T-cell (primary cell): Measurements from ENCODE around the gene DHX38. TPM values are rescaled to one million over a fixed set of nuclear protein-coding genes. Genes with fewer than 3 reads are reported as not detected.

ENCODE experiments used
- ATAC-seq, 4 experiments: fragments of 200-7000 bp in 3 of 4; fragments of 150-1000 bp in 1 of 4; cut with Tn5 transposase; replicated peaks in 1 of 4; 1 replicate in 3 of 4; 2 replicates in 1 of 4; pipeline ENCODE4 v1.10.0; 2021; ENCODE audit warnings: moderate library complexity in 3 of 4, mild to moderate bottlenecking in 2 of 4, moderate number of reproducible peaks in 1 of 4
- CTCF ChIA-PET, 2 donors: fragments of 300-600 bp; sonication (Branson Sonifier 250); formaldehyde crosslinking; loops; one replicate each; lab custom pipeline; 2022; ENCODE audit warnings: antibody characterized with exemption in 2 of 2; lab: Charles Lee
- POLR2A ChIA-PET, 2 donors: fragments of 300-600 bp; sonication (Branson Sonifier 250); formaldehyde crosslinking; loops; one replicate each; lab custom pipeline; 2022; ENCODE audit warnings: antibody characterized with exemption in 2 of 2; lab: Charles Lee
- DNase-seq, 35 experiments: peaks; one replicate each; pipeline versions ENCODE4 v3.0.0 to v3.0.0-alpha.2; 2013 to 2023
- H3K27ac ChIP-seq: one replicate; pipeline ENCODE4 v1.5.1; 2013; ENCODE audit warnings: low read length
- H3K27me3 ChIP-seq, 2 experiments: replicated peaks in 1 of 2; 1 replicate in 1 of 2; 2 replicates in 1 of 2; pipeline versions ENCODE4 v1.6.1 to v1.7.0; 2013; ENCODE audit warnings: low read length in 1 of 2, mixed read lengths in 1 of 2; ENCODE audit not compliant: control insufficient read depth in 2 of 2, insufficient read depth in 2 of 2; ENCODE audit errors: extremely low read depth in 1 of 2
- H3K36me3 ChIP-seq, 2 donors: 1 replicate in 1 of 2; 2 replicates in 1 of 2; pipeline versions ENCODE4 v1.6.1 to v1.7.0; 2013; ENCODE audit warnings: low read length in 1 of 2; ENCODE audit not compliant: control insufficient read depth in 2 of 2, insufficient read depth in 1 of 2; ENCODE audit errors: extremely low read depth in 1 of 2
- H3K4me1 ChIP-seq, 2 experiments: 1 replicate in 1 of 2; 2 replicates in 1 of 2; pipeline versions ENCODE4 v1.6.1 to v1.7.0; 2013; ENCODE audit warnings: low read length in 2 of 2, mixed read lengths in 1 of 2; ENCODE audit not compliant: insufficient read depth in 2 of 2, control insufficient read depth in 1 of 2; ENCODE audit errors: extremely low read depth in 1 of 2
- H3K4me3 ChIP-seq, 2 donors: 1 replicate in 1 of 2; 2 replicates in 1 of 2; pipeline versions ENCODE4 v1.5.1 to v1.7.0; 2013; ENCODE audit warnings: mild to moderate bottlenecking in 2 of 2, low read length in 1 of 2, moderate library complexity in 1 of 2; ENCODE audit not compliant: control insufficient read depth in 1 of 2; ENCODE audit errors: extremely low read depth in 1 of 2
- H3K9me3 ChIP-seq: 2 replicates; pipeline ENCODE4 v1.7.0; 2013
- H3K27ac Mint-ChIP-seq, 2 donors: one replicate each; pipeline ENCODE4 v1.8.0; 2020 to 2021; ENCODE audit warnings: mild to moderate bottlenecking in 2 of 2, mixed read lengths in 2 of 2
- H3K27me3 Mint-ChIP-seq, 2 donors: one replicate each; pipeline ENCODE4 v1.8.0; 2021 to 2022; ENCODE audit warnings: mixed read lengths in 2 of 2
- H3K36me3 Mint-ChIP-seq: one replicate; pipeline ENCODE4 v1.8.0; 2021; ENCODE audit warnings: mixed read lengths
- H3K4me1 Mint-ChIP-seq, 3 donors: one replicate each; pipeline ENCODE4 v1.8.0; 2020 to 2022; ENCODE audit warnings: mixed read lengths in 3 of 3, mild to moderate bottlenecking in 1 of 3
- H3K4me3 Mint-ChIP-seq, 3 donors: one replicate each; pipeline ENCODE4 v1.8.0; 2020 to 2022; ENCODE audit warnings: mild to moderate bottlenecking in 3 of 3, mixed read lengths in 3 of 3, moderate library complexity in 3 of 3
- H3K9me3 Mint-ChIP-seq, 3 donors: one replicate each; pipeline ENCODE4 v1.8.0; 2020 to 2022; ENCODE audit warnings: mixed read lengths in 3 of 3
- WGBS: methylation state at CpG from one replicate; pipeline ENCODE4 v1.1.5; 2013; ENCODE audit warnings: missing lambda C conversion rate; ENCODE audit not compliant: insufficient coverage; 5-methylcytosine and 5-hydroxymethylcytosine counted together
- total RNA-seq, 35 experiments: library from RNA in 6 of 35; stranded (reverse) in 6 of 35; fragments of 120-200 nt in 1 of 35; gene quantifications; one replicate each; pipeline versions ENCODE4 v1.2.1 to v1.2.4 and lab custom pipeline; 2013 to 2026

Gene DHX38
- total RNA-seq (100 to 1,000 TPM in 4 of 5 donors, 10 to 100 TPM in 1; 97.5 to 122 (median 116) TPM), total RNA-seq (lab: John Stamatoyannopoulos, UW) (120 to 216 (median 168) reads per million in 29 experiments)
- 57.5 TPM for total RNA-seq (2013)

GRCh38 chr16:72093448-72094265 lies at the start of gene DHX38, which contains the start of gene TXNL4B:
DHX38 (plus strand) TSS chr16:72093847; CDS start chr16:72096158, 2,311 bp downstream.
TXNL4B (minus strand) TSS chr16:72093620; CDS start chr16:72090749, 2,871 bp downstream.
- peak within 1 kb of the TSS; percentile 97 to 98 (median 98) for H3K4me3 Mint-ChIP-seq
- no peaks in the 10 kb centered on the region for H3K9me3 ChIP-seq
- peaks cover 62 to 66% (median 63%) of the 10 kb centered on the region in 3 donors for H3K4me1 Mint-ChIP-seq
- no peaks in the 10 kb centered on the region for H3K27me3 ChIP-seq
- peak; percentile 95 to 97 (median 96) for ATAC-seq
- POLR2A ChIA-PET: interaction anchor here in 1 of 2 donors (0.9 kb wide), 1 partner anchor 610 kb away, joined by 4 read pairs; no protein-coding TSS in a partner anchor
- peak within 1 kb of the TSS; percentile 84 for H3K27ac ChIP-seq
- H3K4me3 ChIP-seq: peak within 1 kb of the TSS; percentile 92 to 95
- peak; percentile 76 to 96 (median 91) for DNase-seq
- WGBS: 0% methylated on average over 36 of the region's 43 CpGs
- H3K4me1 ChIP-seq: peaks cover 25 to 26% of the 10 kb centered on the region in 2 experiments
- CTCF ChIA-PET: interaction anchor here (0.5 to 0.8 kb wide), 3 partner anchors 87 to 571 kb away, joined by 3 to 4 read pairs (median 3); no protein-coding TSS in a partner anchor
- H3K36me3 ChIP-seq: peaks cover 0 to 44% of the 10 kb centered on the region in 2 donors
- H3K36me3 Mint-ChIP-seq: peaks cover 37% of the 10 kb centered on the region
- H3K27me3 Mint-ChIP-seq: no peaks in the 10 kb centered on the region
- H3K27ac Mint-ChIP-seq: peak within 1 kb of the TSS; percentile 97 to 99
- H3K9me3 Mint-ChIP-seq: no peaks in the 10 kb centered on the region

DNA sequence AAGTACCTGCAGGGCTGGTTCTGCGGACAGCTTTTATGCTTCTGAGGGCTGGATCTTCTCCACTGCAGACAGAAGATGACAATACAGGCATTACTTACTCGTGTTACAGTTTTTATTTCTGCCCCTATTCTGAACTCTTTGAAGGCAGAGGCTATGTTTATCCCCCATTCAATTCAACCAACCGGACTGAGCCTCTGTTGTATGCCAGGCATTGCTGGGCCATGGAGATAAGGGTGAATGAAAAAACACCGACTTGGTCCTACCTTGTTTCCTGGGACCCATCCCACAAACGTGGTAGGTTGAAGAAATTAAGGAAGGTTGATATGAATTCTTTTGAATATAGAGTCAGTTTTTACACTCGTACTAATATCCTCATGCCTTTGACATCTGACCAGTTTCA lies 49.4 kb upstream of the DHX38 start:
- Mint-ChIP-seq H3K27ac (no peak overlapping the region), H3K27me3 (no peaks in the 10 kb centered on the region), H3K4me1 (no peaks in the 10 kb centered on the region), H3K36me3 (peaks cover 34% of the 10 kb centered on the region), H3K9me3 (peaks cover 0 to 6% (median 5%) of the 10 kb centered on the region in 3 donors), H3K4me3 (no peak overlapping the region)
- 100% methylated on average over 1 of the region's 6 CpGs for WGBS
- H3K9me3 ChIP-seq: no peaks in the 10 kb centered on the region
- DNase-seq: no peak
- no peak for ATAC-seq
- H3K36me3 ChIP-seq: peaks cover 3 to 5% of the 10 kb centered on the region in 2 donors
- H3K27ac ChIP-seq: no peak overlapping the region
- no peaks in the 10 kb centered on the region for H3K27me3 ChIP-seq
- POLR2A ChIA-PET: no interaction called here
- H3K4me1 ChIP-seq: no peaks in the 10 kb centered on the region
- no peak overlapping the region for H3K4me3 ChIP-seq
- CTCF ChIA-PET: no interaction called here

DNA sequence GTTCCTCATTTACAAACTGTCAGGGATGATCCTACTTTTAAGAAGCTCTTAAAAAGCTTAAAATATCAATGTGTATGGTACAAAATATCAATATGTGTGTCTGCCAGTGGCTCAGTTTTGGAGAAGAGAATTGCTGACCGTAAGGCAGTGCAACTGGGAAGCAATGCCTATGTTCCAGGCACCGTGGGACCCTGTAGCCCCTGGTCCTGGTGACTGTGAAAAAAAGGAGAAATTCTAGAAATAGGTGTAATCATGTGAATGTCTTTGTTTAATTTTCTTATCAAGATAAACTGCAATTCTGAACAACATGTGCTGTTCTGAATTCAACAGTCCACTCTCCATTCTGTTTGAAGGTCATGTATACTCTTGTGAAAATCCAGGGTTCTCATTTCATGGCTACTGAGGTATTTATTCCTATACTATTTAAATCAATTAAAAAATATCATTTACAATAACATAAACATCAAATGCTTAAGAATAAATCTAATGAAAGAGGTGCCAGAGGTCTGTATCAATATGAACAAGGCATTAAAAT lies 48.8 kb upstream of the DHX38 start:
- Histone ChIP-seq H3K4me1 (no peaks in the 10 kb centered on the region), H3K36me3 (peaks cover 3 to 5% of the 10 kb centered on the region in 2 donors), H3K9me3 (no peaks in the 10 kb centered on the region), H3K27me3 (no peaks in the 10 kb centered on the region), H3K27ac (no peak overlapping the region), H3K4me3 (no peak overlapping the region)
- Mint-ChIP-seq H3K36me3 (peaks cover 36% of the 10 kb centered on the region), H3K27ac (no peak overlapping the region), H3K4me1 (no peaks in the 10 kb centered on the region), H3K9me3 (peaks cover 3 to 12% (median 7%) of the 10 kb centered on the region in 3 donors), H3K27me3 (no peaks in the 10 kb centered on the region), H3K4me3 (no peak overlapping the region)
- ATAC-seq: no peak
- 86% methylated on average over 1 of the region's 2 CpGs for WGBS
- ChIA-PET POLR2A (no interaction called here), CTCF (no interaction called here)
- no peak for DNase-seq

DNA sequence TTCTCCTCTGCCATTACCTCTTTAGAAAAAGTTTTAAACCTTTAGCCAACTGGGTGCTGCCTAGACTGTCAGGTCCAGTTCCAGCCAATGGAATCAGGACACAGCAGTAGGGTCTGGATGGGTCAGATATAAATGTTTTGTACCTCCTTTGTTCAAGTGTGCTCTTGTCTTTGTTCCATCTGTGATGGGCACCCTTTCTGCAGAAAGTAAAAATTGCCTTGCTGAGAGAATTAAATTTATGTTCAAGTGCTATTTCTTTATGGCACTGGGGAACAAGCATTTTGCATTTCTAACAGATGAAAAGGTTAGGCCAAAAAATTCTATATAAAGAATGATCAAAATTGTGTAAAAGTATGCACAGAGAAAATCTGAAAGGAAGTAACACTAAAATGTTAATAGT lies 44.5 kb upstream of the DHX38 start:
- ChIA-PET CTCF (no interaction called here), POLR2A (no interaction called here)
- H3K27ac ChIP-seq: no peak overlapping the region
- H3K36me3 Mint-ChIP-seq: peaks cover 14% of the 10 kb centered on the region
- no peaks in the 10 kb centered on the region for H3K27me3 ChIP-seq
- DNase-seq (no peak), ATAC-seq (no peak)
- H3K9me3 Mint-ChIP-seq: peaks cover 6 to 15% (median 7%) of the 10 kb centered on the region in 3 donors
- H3K4me3 Mint-ChIP-seq: no peak overlapping the region
- no peak overlapping the region for H3K4me3 ChIP-seq
- no peaks in the 10 kb centered on the region for H3K4me1 ChIP-seq
- H3K36me3 ChIP-seq: no peaks in the 10 kb centered on the region
- no peaks in the 10 kb centered on the region for H3K9me3 ChIP-seq
- no peaks in the 10 kb centered on the region for H3K27me3 Mint-ChIP-seq
- H3K4me1 Mint-ChIP-seq: no peaks in the 10 kb centered on the region
- no peak overlapping the region for H3K27ac Mint-ChIP-seq

DNA sequence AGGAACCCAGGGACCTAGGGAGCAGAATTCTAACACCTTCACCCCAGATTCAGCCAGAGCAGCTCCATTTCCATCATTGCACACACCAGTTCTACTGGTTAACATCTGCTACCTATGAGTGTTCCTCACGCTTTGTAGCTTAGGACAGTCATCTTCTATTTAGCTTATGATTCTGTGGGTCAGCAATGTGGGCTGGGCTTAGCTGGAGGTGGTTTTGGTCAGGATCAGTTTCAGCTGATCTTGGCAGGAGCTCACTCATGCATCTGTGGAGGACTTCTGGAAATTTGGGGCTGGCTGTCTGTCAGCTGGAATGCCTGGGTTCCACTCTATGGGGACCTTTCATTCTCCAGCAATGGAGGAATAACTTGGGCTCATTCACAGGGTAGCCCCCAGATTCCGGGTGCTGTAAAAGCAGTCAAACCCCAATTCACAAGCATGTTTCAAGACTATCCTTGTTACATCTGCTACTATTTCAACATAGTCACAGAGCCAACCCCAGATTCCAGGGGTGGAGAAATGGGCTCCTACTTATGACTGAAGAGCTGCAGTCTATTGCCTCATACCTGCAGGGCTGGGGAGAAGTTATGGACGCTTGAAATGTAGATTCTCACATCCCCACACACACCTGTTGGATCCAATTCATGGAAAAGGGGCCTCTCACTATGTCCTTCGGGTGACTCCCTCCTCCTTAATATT lies 42.7 kb upstream of the DHX38 start:
- Mint-ChIP-seq H3K27me3 (no peaks in the 10 kb centered on the region), H3K4me1 (no peaks in the 10 kb centered on the region), H3K4me3 (no peak overlapping the region), H3K36me3 (peaks cover 13% of the 10 kb centered on the region), H3K9me3 (peaks cover 6 to 15% (median 7%) of the 10 kb centered on the region in 3 donors), H3K27ac (no peak overlapping the region)
- H3K4me1 ChIP-seq: no peaks in the 10 kb centered on the region
- no peak overlapping the region for H3K27ac ChIP-seq
- 92% methylated on average over 2 of the region's 4 CpGs for WGBS
- no peak overlapping the region for H3K4me3 ChIP-seq
- no peaks in the 10 kb centered on the region for H3K27me3 ChIP-seq
- CTCF ChIA-PET: interaction anchor here in 1 of 2 donors (0.6 kb wide), 1 partner anchor 519 kb away, joined by 3 read pairs; no protein-coding TSS in a partner anchor
- no peaks in the 10 kb centered on the region for H3K9me3 ChIP-seq
- ATAC-seq: no peak
- no peaks in the 10 kb centered on the region for H3K36me3 ChIP-seq
- POLR2A ChIA-PET: no interaction called here
- no peak for DNase-seq

DNA sequence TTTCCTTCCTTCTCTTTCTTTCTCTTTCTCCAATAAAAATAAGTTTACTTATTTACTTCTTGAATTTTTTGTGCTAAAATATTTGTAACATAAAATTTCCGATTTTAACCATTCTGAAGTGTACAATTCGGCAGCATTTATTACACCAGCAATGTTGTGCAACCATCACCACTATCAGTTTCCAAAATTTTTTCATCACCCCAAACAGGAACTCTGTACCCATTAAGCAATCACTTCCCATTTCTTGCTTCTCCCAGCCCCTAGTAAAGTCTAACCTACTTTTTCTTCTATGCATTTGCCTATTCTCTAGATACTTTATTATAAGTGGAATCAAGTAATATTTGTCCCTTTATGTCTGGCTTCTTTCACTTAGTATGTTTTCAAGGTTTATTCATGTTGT lies 41.8 kb upstream of the DHX38 start:
- DNase-seq (no peak), ATAC-seq (no peak)
- H3K4me3 ChIP-seq: no peak overlapping the region
- Mint-ChIP-seq H3K4me1 (no peaks in the 10 kb centered on the region), H3K27ac (no peak overlapping the region), H3K27me3 (no peaks in the 10 kb centered on the region), H3K4me3 (no peak overlapping the region), H3K9me3 (peaks cover 6 to 15% (median 7%) of the 10 kb centered on the region in 3 donors), H3K36me3 (peaks cover 14% of the 10 kb centered on the region)
- ChIA-PET CTCF (no interaction called here), POLR2A (no interaction called here)
- H3K27me3 ChIP-seq: no peaks in the 10 kb centered on the region
- no peak overlapping the region for H3K27ac ChIP-seq
- no peaks in the 10 kb centered on the region for H3K4me1 ChIP-seq
- no CpG with 5 or more reads among the region's 2 CpGs for WGBS
- H3K9me3 ChIP-seq: no peaks in the 10 kb centered on the region
- no peaks in the 10 kb centered on the region for H3K36me3 ChIP-seq
